ENCODE data around the gene DLX1. TPM values are rescaled to one million over a fixed set of nuclear protein-coding genes. Genes with fewer than 3 reads are reported as not detected.

DLX1 gene
- total RNA-seq, 6 experiments from 2014 or later, result 8.2 to 13.9 (median 9.2) TPM

DNA sequence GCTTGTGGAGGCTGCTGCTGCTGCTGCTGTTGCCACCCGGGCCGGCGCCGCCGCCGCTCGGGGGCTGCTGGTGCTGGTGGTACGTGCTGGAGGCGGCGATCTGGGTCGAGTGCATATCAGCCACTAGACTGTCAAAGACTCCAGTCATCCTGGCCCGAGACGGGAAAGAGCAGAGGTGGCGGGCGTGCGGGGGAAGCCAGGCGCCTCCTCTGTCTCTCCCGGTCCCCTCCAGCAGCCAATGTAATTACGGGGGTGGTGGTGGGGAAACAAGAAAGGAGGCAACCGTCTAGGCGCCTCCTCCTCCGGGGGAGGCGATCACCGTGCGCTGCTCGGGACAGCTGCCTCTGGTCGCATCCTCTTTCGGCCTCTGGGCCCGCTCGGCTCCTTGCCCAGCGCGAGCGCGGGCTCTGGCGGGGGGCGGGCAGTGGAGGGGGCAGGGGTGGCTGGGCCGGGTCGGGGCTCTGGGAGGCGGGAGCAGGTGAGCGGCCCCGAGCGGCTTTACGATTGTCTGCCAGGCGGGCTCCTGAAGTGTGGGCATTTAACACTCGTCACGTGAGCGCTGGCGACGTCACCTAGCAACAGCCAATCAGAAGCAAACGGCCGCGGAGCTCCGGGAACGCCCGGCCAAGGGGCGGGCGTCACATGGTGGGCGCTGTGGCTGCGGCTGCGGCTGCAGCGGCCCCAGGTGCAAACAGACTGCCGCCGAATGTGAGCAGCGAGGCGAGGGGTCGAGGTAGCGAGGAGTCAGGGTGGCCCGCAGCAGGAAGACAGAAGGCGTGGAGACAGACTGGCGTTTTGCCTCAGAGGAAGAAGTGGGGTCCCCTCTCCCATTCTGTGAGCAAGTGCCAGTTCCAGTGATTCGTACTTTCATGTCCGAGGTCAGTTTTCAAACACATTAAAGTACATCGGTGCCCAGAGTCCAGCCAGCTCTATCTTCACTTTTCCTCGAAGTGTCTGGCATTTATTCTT is 17.4 kb downstream of the DLX1 start, which contains the start of gene DLX2:
DLX2 (minus strand) TSS at position 510 of the 969 bp plus-strand sequence; CDS start at position 148, 362 bp downstream.
- Mint-ChIP-seq H3K4me3 (peak within 1 kb of the TSS; percentile 95), H3K9me3 (no peaks in the 10 kb centered on the region), H3K27ac (peak within 1 kb of the TSS; percentile 90), H3K4me1 (ENCODE audit: low read depth) (peaks cover 53% of the 10 kb centered on the region), H3K36me3 (ENCODE audit: low read depth) (peaks cover 9% of the 10 kb centered on the region; the same call in 1 of the 2 replicates), H3K27me3 (ENCODE audit: insufficient read depth) (no peaks in the 10 kb centered on the region)
- TF ChIP-seq, protein P1, sequence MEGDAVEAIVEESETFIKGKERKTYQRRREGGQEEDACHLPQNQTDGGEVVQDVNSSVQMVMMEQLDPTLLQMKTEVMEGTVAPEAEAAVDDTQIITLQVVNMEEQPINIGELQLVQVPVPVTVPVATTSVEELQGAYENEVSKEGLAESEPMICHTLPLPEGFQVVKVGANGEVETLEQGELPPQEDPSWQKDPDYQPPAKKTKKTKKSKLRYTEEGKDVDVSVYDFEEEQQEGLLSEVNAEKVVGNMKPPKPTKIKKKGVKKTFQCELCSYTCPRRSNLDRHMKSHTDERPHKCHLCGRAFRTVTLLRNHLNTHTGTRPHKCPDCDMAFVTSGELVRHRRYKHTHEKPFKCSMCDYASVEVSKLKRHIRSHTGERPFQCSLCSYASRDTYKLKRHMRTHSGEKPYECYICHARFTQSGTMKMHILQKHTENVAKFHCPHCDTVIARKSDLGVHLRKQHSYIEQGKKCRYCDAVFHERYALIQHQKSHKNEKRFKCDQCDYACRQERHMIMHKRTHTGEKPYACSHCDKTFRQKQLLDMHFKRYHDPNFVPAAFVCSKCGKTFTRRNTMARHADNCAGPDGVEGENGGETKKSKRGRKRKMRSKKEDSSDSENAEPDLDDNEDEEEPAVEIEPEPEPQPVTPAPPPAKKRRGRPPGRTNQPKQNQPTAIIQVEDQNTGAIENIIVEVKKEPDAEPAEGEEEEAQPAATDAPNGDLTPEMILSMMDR (IDR thresholded peaks at IDR 0.05), result no peak; the same call in 1 of the 2 replicates
- DNase-seq, result peak; percentile 92

DNA sequence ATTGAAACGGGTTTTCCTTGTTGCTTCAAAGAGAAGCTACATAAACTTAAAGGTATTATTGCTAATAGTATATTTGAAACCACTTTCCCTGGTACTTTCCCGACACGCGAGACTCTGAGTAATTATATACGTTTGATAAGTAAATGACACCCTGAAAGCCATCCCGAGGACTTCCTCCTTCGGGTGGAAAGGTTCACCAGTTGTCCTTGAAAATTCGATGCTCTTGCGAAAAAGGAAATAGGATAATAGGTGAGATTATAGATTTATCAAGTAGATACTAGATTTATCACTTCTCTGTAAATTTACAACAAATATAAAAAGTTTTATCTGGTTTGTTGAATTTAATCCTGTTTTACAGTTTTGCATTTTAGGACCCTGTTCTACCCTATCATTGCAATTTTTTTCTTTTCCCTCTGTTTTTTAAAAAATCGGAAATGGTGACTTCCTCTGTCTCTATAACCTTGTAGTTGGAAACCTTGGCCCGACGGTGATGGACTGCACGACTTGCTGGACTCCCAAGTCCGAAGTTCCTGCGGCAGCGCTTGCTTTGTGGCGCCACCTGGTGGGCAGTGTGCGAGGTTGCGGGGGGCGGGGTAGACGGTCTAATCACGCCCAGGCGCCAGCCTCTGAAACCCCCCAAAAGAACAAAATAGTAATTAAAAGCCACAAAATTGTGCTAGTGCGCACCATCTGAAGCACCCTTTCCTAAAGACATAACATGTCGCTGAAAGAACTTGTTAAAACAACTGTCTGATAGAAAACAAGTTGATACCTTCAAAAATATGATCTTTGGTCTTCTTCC is 18.4 kb downstream of the DLX1 start:
- H3K36me3 Mint-ChIP-seq (ENCODE audit: low read depth), result peaks cover 9% of the 10 kb centered on the region; the same call in 1 of the 2 replicates
- H3K4me1 Mint-ChIP-seq (ENCODE audit: low read depth), result peaks cover 43% of the 10 kb centered on the region

DNA sequence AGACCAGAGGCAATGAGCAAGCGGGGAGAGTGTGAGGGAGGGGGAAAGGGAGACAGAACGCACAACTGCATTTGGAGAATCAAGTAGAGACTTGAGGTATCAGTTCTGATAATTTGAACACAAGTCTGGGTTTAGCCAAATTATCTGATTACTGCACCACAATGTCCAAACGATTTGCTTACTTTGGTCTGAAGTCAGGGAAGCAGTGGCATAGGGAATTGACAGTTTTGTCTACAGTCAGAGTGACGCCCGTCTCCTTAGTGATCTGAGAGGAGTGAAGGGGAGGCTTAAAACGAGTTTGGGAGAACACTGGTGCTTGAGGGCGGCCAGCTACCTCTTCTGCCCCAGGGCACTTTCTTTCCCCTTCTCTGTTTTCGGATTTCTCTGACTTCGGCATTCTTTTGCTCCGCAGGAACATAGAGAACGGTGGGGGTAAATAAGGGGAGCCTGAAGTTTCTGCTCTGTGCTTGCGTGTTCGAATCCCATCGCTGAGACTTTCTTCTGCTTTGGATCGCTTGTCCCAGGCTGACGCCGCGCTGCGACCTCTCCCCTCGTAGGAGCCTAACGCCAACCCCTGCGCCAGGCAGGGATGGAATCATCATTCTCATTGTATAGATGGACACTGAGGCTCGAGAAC is 20.3 kb downstream of the DLX1 start:
- Mint-ChIP-seq H3K4me1 (ENCODE audit: low read depth) (peaks cover 33% of the 10 kb centered on the region), H3K27me3 (ENCODE audit: insufficient read depth) (no peaks in the 10 kb centered on the region), H3K4me3 (peak overlapping the region; percentile 92)

More for the DNA sequence above, 18.4 kb downstream of the DLX1 start:
- TF ChIP-seq, protein P1 (IDR thresholded peaks at IDR 0.05), result peak; percentile 98
- DNase-seq, result peak; percentile 80
- H3K9me3 Mint-ChIP-seq, result no peaks in the 10 kb centered on the region
- H3K27me3 Mint-ChIP-seq (ENCODE audit: insufficient read depth), result no peaks in the 10 kb centered on the region
- H3K4me3 Mint-ChIP-seq, result peak overlapping the region; percentile 95
- peak overlapping the region; percentile 25; the same call in 1 of the 2 replicates for H3K27ac Mint-ChIP-seq

DNA sequence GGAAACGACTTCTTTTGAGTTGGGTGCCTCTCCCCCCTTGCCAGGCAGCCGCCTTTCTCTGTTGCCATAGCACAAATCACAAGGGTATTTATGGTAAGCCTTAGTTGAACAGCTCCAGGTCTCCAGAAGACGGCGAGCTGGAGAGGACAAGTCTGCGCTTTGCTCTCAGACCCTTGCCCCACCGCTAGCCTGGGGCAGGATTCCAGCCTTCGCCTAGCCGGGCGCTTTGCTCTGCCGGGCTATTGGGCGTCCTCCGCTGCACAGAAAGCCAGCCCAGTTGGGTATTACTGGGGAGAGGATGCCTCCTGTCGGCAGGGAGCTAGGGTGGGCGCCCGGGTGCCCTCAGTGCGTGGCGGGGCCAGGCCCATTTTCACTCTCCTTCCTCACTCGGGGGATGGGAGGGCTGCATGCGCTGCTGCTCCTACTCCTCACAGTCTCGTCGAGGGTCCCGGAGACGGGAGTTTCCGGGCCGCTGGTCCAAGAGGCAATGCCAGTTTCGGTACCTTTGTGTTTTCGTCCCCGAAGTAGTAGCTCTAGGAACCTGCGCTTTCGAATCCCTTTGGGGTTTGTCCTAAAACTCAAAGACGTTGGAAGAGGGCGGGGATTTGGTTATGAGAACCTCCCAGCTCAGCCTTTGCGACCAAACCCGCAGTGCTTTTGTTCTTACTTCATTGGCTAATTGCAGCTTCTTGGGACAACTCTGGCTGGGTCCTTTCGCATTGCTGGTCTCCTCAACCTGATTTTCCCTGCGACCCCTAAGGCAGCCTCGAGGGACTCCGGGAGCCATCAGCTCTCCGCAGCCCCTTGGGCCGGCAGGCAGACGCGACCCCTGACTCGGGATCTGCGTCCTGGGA is 21.0 kb downstream of the DLX1 start:
- Mint-ChIP-seq H3K36me3 (ENCODE audit: low read depth) (0 out of 2 replicates have a peak, but pooled peaks cover 4% of the 10 kb centered on the region), H3K4me3 (peak overlapping the region; percentile 92), H3K27ac (peak overlapping the region; percentile 77), H3K9me3 (no peaks in the 10 kb centered on the region), H3K4me1 (ENCODE audit: low read depth) (peaks cover 33% of the 10 kb centered on the region), H3K27me3 (ENCODE audit: insufficient read depth) (no peaks in the 10 kb centered on the region)
- TF ChIP-seq, protein P1 (IDR thresholded peaks at IDR 0.05), result peak; percentile 81
- DNase-seq, result peak; percentile 60

More for the DNA sequence above, 20.3 kb downstream of the DLX1 start:
- peaks cover 9% of the 10 kb centered on the region; the same call in 1 of the 2 replicates for H3K36me3 Mint-ChIP-seq (ENCODE audit: low read depth)
- DNase-seq, result no peak
- peak overlapping the region; percentile 77 for H3K27ac Mint-ChIP-seq
- no peaks in the 10 kb centered on the region for H3K9me3 Mint-ChIP-seq
- TF ChIP-seq, protein P1 (IDR thresholded peaks at IDR 0.05), result no peak
